Activated CD8-positive, alpha-beta memory T cell treated with anti-CD3 and anti-CD28 coated beads, Interleukin-2, amount 50 U/mL, for 24 hours (primary cell): ENCODE data around the gene NMUR1.

Experiments
- DNase-seq: peaks from one replicate; pipeline ENCODE4 v3.0.0-alpha.2; 2020; ENCODE audit errors: extremely low read depth

Gene NMUR1

GRCh38 chr2:231486851-231487596 is 43.2 kb downstream of the NMUR1 start:
- DNase-seq = no peak

GRCh38 chr2:231483398-231484329 is 46.6 kb downstream of the NMUR1 start:
- DNase-seq = no peak

- no peak for DNase-seq
These were observed 47.3 kb downstream of the NMUR1 start for GRCh38 chr2:231482806-231483391.

GRCh38 chr2:231480781-231481180 is 49.5 kb downstream of the NMUR1 start:
- DNase-seq = no peak

- no peak for DNase-seq
These were observed 50.8 kb downstream of the NMUR1 start for GRCh38 chr2:231479455-231479854.

- DNase-seq = no peak
These were observed 53.3 kb downstream of the NMUR1 start for GRCh38 chr2:231476920-231477319.

GRCh38 chr2:231475965-231476364 is 54.3 kb downstream of the NMUR1 start:
- DNase-seq = no peak
